HEK293 (cell line): ENCODE data around the gene FASTK.

Source experiments
- CTCF ChIA-PET: fragments of 350-600 bp; formaldehyde crosslinking; extraction: SDS; loops from one replicate; lab custom pipeline; 2021; ENCODE audit warnings: antibody characterized with exemption; lab: Yijun Ruan, JAX
- POLR2A ChIA-PET: fragments of 300-600 bp; formaldehyde crosslinking; extraction: SDS; loops from one replicate; lab custom pipeline; 2020; ENCODE audit warnings: antibody characterized with exemption, inconsistent platforms; lab: Yijun Ruan, JAX
- H3K27ac ChIP-seq: fragments of 200-500 bp; sonication (Bioruptor generic); 2 replicates; pipeline ENCODE4 v1.5.1; 2014; ENCODE audit warnings: low read depth, low read length, control low read depth, inconsistent platforms; ENCODE audit errors: extremely low read depth
- H3K36me3 ChIP-seq, 2 experiments: fragments of 200-500 bp in 1 of 2; sonication (Bioruptor generic) in 1 of 2; 1 replicate in 1 of 2; 2 replicates in 1 of 2; pipeline ENCODE4 v1.5.1; 2014 to 2017; ENCODE audit warnings: inconsistent platforms in 2 of 2, low read length in 2 of 2; ENCODE audit not compliant: control insufficient read depth in 2 of 2, insufficient read depth in 1 of 2
- H3K4me1 ChIP-seq: fragments of 200-500 bp; sonication (Bioruptor generic); 2 replicates; pipeline ENCODE4 v1.5.1; 2014; ENCODE audit warnings: mild to moderate bottlenecking, low read length, inconsistent platforms; ENCODE audit not compliant: control insufficient read depth, insufficient read depth
- H3K4me3 ChIP-seq: 2 replicates; pipeline ENCODE4 v1.5.1; 2011; ENCODE audit warnings: low read depth, mild to moderate bottlenecking, control low read depth, low read length, moderate library complexity
- H3K9me3 ChIP-seq: fragments of 200-500 bp; sonication (Bioruptor generic); 2 replicates; pipeline ENCODE4 v1.5.1; 2014; ENCODE audit warnings: low read depth, low read length, inconsistent platforms; ENCODE audit not compliant: control insufficient read depth, insufficient read depth
- CTCF ChIP-seq: fragments of 450-650 bp; formaldehyde crosslinking; IDR thresholded peaks from 2 replicates; pipeline ENCODE4 v1.5.1; 2016; ENCODE audit warnings: missing biosample characterization, missing genetic modification characterization
- EGR2 ChIP-seq: fragments of 450-650 bp; formaldehyde crosslinking; IDR thresholded peaks from 2 replicates; pipeline ENCODE4 v1.5.1; 2016; ENCODE audit warnings: low read depth, missing biosample characterization, missing genetic modification characterization
- GLIS1 ChIP-seq: fragments of 450-650 bp; formaldehyde crosslinking; IDR thresholded peaks from 2 replicates; pipeline ENCODE4 v1.5.1; 2016; ENCODE audit warnings: missing biosample characterization, missing genetic modification characterization
- HIC1 ChIP-seq: fragments of 450-650 bp; formaldehyde crosslinking; IDR thresholded peaks from 2 replicates; pipeline ENCODE4 v1.5.1; 2016; ENCODE audit warnings: missing biosample characterization, missing genetic modification characterization
- PRDM2 ChIP-seq: fragments of 450-650 bp; formaldehyde crosslinking; IDR thresholded peaks from 2 replicates; pipeline ENCODE4 v1.5.1; 2016; ENCODE audit warnings: missing biosample characterization, missing genetic modification characterization, borderline replicate concordance
- SALL2 ChIP-seq: fragments of 450-650 bp; formaldehyde crosslinking; IDR thresholded peaks from 2 replicates; pipeline ENCODE4 v1.5.0; 2017; ENCODE audit warnings: missing biosample characterization, mild to moderate bottlenecking, missing genetic modification characterization, borderline replicate concordance
- ZBTB49 ChIP-seq: fragments of 450-650 bp; formaldehyde crosslinking; IDR thresholded peaks from 2 replicates; pipeline ENCODE4 v1.5.1; 2016; ENCODE audit warnings: missing biosample characterization, missing genetic modification characterization, low read depth
- ZFHX2 ChIP-seq: fragments of 450-650 bp; formaldehyde crosslinking; conservative IDR thresholded peaks from 2 replicates; pipeline ENCODE4 v1.5.1; 2016; ENCODE audit warnings: missing biosample characterization, missing genetic modification characterization
- ZNF16 ChIP-seq: fragments of 450-650 bp; formaldehyde crosslinking; IDR thresholded peaks from 2 replicates; pipeline ENCODE4 v1.5.1; 2016; ENCODE audit warnings: low read depth, missing biosample characterization, missing genetic modification characterization
- ZNF324 ChIP-seq: fragments of 450-650 bp; formaldehyde crosslinking; IDR thresholded peaks from 2 replicates; pipeline ENCODE4 v1.5.1; 2016; ENCODE audit warnings: missing biosample characterization, missing genetic modification characterization
- ZNF37A ChIP-seq: fragments of 450-650 bp; IDR thresholded peaks from 2 replicates; pipeline ENCODE4 v1.5.1; 2018; ENCODE audit warnings: missing biosample characterization, missing genetic modification characterization
- ZNF394 ChIP-seq: fragments of 450-650 bp; formaldehyde crosslinking; IDR thresholded peaks from 2 replicates; pipeline ENCODE4 v1.5.1; 2016; ENCODE audit warnings: missing biosample characterization, missing genetic modification characterization, mild to moderate bottlenecking, moderate library complexity, borderline replicate concordance
- ZNF513 ChIP-seq: fragments of 450-650 bp; IDR thresholded peaks from 2 replicates; pipeline ENCODE4 v1.5.1; 2018; ENCODE audit warnings: missing biosample characterization, missing genetic modification characterization
- ZNF555 ChIP-seq: fragments of 450-650 bp; formaldehyde crosslinking; conservative IDR thresholded peaks from 2 replicates; pipeline ENCODE4 v1.5.1; 2017; ENCODE audit warnings: missing biosample characterization, mild to moderate bottlenecking, missing genetic modification characterization, inconsistent platforms
- ZNF560 ChIP-seq: fragments of 450-650 bp; formaldehyde crosslinking; IDR thresholded peaks from 2 replicates; pipeline ENCODE4 v1.5.1; 2017; ENCODE audit warnings: missing biosample characterization, missing genetic modification characterization, borderline replicate concordance
- ZNF623 ChIP-seq: fragments of 450-650 bp; formaldehyde crosslinking; IDR thresholded peaks from 2 replicates; pipeline ENCODE4 v1.5.1; 2016; ENCODE audit warnings: missing biosample characterization, missing genetic modification characterization
- ZNF624 ChIP-seq: fragments of 450-650 bp; formaldehyde crosslinking; IDR thresholded peaks from 2 replicates; pipeline ENCODE4 v1.5.1; 2017; ENCODE audit warnings: missing biosample characterization, missing genetic modification characterization
- ZNF670 ChIP-seq: fragments of 450-650 bp; formaldehyde crosslinking; IDR thresholded peaks from 2 replicates; pipeline ENCODE4 v1.5.1; 2016; ENCODE audit warnings: missing biosample characterization, missing genetic modification characterization, low read depth
- ZNF701 ChIP-seq: fragments of 450-650 bp; formaldehyde crosslinking; IDR thresholded peaks from 2 replicates; pipeline ENCODE4 v1.5.1; 2016; ENCODE audit warnings: missing biosample characterization, missing genetic modification characterization
- ZNF777 ChIP-seq: fragments of 450-650 bp; formaldehyde crosslinking; IDR thresholded peaks from 2 replicates; pipeline ENCODE4 v1.5.1; 2017; ENCODE audit warnings: missing biosample characterization, missing genetic modification characterization, borderline replicate concordance
- ZNF830 ChIP-seq: fragments of 450-650 bp; IDR thresholded peaks from 2 replicates; pipeline ENCODE4 v1.5.0; 2018; ENCODE audit warnings: missing biosample characterization, missing genetic modification characterization, low read depth, mild to moderate bottlenecking, moderate library complexity

FASTK gene

GRCh38 chr7:151053751-151054150, 26.9 kb downstream of the FASTK start (continued):
- TF ChIP-seq CTCF (no peak), HIC1 (no peak), SALL2 (tag by site-specific recombination) (no peak), ZNF830 (no peak), ZNF560 (no peak), ZNF394 (tag by site-specific recombination) (no peak), EGR2 (no peak)

GRCh38 chr7:151053096-151053495, 27.5 kb downstream of the FASTK start:
- CTCF ChIA-PET, result no interaction called here
- H3K27ac ChIP-seq, result no peak overlapping the region
- TF ChIP-seq ZNF623 (tag by site-specific recombination) (no peak), ZNF16 (no peak), ZNF777 (tag by site-specific recombination) (no peak), GLIS1 (tag by site-specific recombination) (no peak), ZNF670 (tag by site-specific recombination) (no peak)
- H3K4me1 ChIP-seq, result no peaks in the 10 kb centered on the region
- H3K9me3 ChIP-seq, result no peaks in the 10 kb centered on the region
- H3K36me3 ChIP-seq, result peaks cover 0 to 35% of the 10 kb centered on the region in 2 experiments; a peak in 1 of 3 replicates
- H3K4me3 ChIP-seq, result no peak overlapping the region
- POLR2A ChIA-PET, result interaction anchor here (0.7 kb wide), 1 partner anchor 34 kb away, joined by 4 read pairs; no protein-coding TSS in a partner anchor

GRCh38 chr7:151051108-151051507, 29.5 kb downstream of the FASTK start:
- CTCF ChIA-PET, result no interaction called here
- Histone ChIP-seq H3K4me1 (no peaks in the 10 kb centered on the region), H3K36me3 (peaks cover 0 to 39% of the 10 kb centered on the region in 2 experiments; a peak in 1 of 3 replicates), H3K4me3 (no peak overlapping the region), H3K9me3 (no peaks in the 10 kb centered on the region), H3K27ac (no peak overlapping the region)
- POLR2A ChIA-PET, result interaction anchor here (1.1 to 1.7 kb wide), 2 partner anchors 9 to 12 kb away, joined by 3 to 5 read pairs; no protein-coding TSS in a partner anchor
- TF ChIP-seq ZNF555 (tag by site-specific recombination) (no peak), ZFHX2 (tag by site-specific recombination) (no peak), ZNF624 (no peak), ZNF701 (tag by site-specific recombination) (no peak), ZBTB49 (tag by site-specific recombination) (no peak), PRDM2 (tag by site-specific recombination) (no peak), ZNF513 (tag by site-specific recombination) (no peak), ZNF37A (no peak), ZNF324 (tag by site-specific recombination) (no peak)
